Testis (tissue), 3 donors: ENCODE measurements around the gene TUBGCP5. TPM values are rescaled to one million over a fixed set of nuclear protein-coding genes. Genes with fewer than 3 reads are reported as not detected.

ENCODE experiments used
- DNase-seq: peaks from one replicate; pipeline ENCODE4 v3.0.0-alpha.2; 2019
- H3K27ac ChIP-seq, 2 donors: fragments of 200-600 bp; sonication (generic); one replicate each; pipeline ENCODE4 v1.5.1; 2019
- H3K27me3 ChIP-seq: fragments of 200-600 bp; sonication (generic); one replicate; pipeline ENCODE4 v1.5.1; 2019
- H3K36me3 ChIP-seq: fragments of 200-600 bp; sonication (generic); one replicate; pipeline ENCODE4 v1.5.1; 2017; ENCODE audit warnings: low read depth; ENCODE audit errors: missing control alignments
- H3K4me1 ChIP-seq: fragments of 200-600 bp; sonication (generic); one replicate; pipeline ENCODE4 v1.5.1; 2019
- H3K4me3 ChIP-seq, 2 donors: fragments of 200-600 bp; sonication (generic); one replicate each; pipeline ENCODE4 v1.5.1; 2017 to 2019
- H3K9me3 ChIP-seq: fragments of 200-600 bp; sonication (generic); one replicate; pipeline ENCODE4 v1.5.1; 2017
- POLR2A ChIP-seq: fragments of 450-650 bp; IDR thresholded peaks from one replicate; pipeline ENCODE4 v1.6.1; 2017; ENCODE audit warnings: antibody characterized with exemption, mild to moderate bottlenecking, moderate library complexity
- WGBS, 2 donors: methylation state at CpG; one replicate each; pipeline ENCODE4 v1.1.5; 2018; 5-methylcytosine and 5-hydroxymethylcytosine counted together
- intact Hi-C: fragments of 100-400 bp; cut with DNase I; formaldehyde crosslinking; loops from one replicate; pipeline ENCODE4 v1.15.1; 2023; ENCODE audit warnings: low total_unique reads
- polyA plus RNA-seq: library from polyadenylated mRNA; stranded (reverse); fragments of 350-450 nt; fragmentation: Illumina TruSeq; extraction: RNeasy Lipid Tissue Mini Kit (QIAGEN cat#74804); gene quantifications from one replicate; pipeline ENCODE4 v1.2.3, GENCODE V29; 2014; ENCODE audit warnings: low read depth, low replicate concordance; ENCODE audit not compliant: insufficient read depth
- total RNA-seq, 2 donors: library from RNA; depleted of rRNA; stranded (reverse); fragments of >200 nt; gene quantifications; one replicate each; pipeline ENCODE4 v1.2.3, GENCODE V29; 2016
- TF ChIP-seq, protein P1 (sequence below), 3 experiments: fragments of 450-650 bp in 2 of 3; fragments of 200-600 bp in 1 of 3; sonication (generic) in 1 of 3; IDR thresholded peaks; one replicate each; pipeline ENCODE4 v1.5.1; 2016 to 2019; ENCODE audit warnings: antibody characterized with exemption in 3 of 3, mild to moderate bottlenecking in 2 of 3, moderate library complexity in 1 of 3

TUBGCP5 gene
- total and polyA plus RNA-seq, 3 donors from 2014 or later, result 28.6 to 55.1 (median 45.8) TPM

GRCh38 chr15:22968366-22968765, 71.0 kb downstream of the TUBGCP5 start:
- TF ChIP-seq POLR2A, result no peak
- TF ChIP-seq, protein P1, sequence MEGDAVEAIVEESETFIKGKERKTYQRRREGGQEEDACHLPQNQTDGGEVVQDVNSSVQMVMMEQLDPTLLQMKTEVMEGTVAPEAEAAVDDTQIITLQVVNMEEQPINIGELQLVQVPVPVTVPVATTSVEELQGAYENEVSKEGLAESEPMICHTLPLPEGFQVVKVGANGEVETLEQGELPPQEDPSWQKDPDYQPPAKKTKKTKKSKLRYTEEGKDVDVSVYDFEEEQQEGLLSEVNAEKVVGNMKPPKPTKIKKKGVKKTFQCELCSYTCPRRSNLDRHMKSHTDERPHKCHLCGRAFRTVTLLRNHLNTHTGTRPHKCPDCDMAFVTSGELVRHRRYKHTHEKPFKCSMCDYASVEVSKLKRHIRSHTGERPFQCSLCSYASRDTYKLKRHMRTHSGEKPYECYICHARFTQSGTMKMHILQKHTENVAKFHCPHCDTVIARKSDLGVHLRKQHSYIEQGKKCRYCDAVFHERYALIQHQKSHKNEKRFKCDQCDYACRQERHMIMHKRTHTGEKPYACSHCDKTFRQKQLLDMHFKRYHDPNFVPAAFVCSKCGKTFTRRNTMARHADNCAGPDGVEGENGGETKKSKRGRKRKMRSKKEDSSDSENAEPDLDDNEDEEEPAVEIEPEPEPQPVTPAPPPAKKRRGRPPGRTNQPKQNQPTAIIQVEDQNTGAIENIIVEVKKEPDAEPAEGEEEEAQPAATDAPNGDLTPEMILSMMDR (IDR thresholded peaks at IDR 0.05), result no peak
- Histone ChIP-seq H3K9me3 (no peaks in the 10 kb centered on the region), H3K36me3 (no peaks in the 10 kb centered on the region), H3K4me3 (no peak overlapping the region), H3K27ac (no peak overlapping the region), H3K4me1 (peaks cover 10% of the 10 kb centered on the region), H3K27me3 (no peaks in the 10 kb centered on the region)
- no peak for DNase-seq
- WGBS, 2 donors, result 54 to 68% methylated on average over 5 of the region's 5 CpGs
- intact Hi-C loops, result no loop called here

- no peaks in the 10 kb centered on the region for H3K27me3 ChIP-seq
- 93 to 95% methylated on average over 11 to 15 of the region's 15 CpGs for WGBS, 2 donors
- H3K4me3 ChIP-seq, result no peak overlapping the region
- peaks cover 10% of the 10 kb centered on the region for H3K4me1 ChIP-seq
- H3K36me3 ChIP-seq, result no peaks in the 10 kb centered on the region
- H3K9me3 ChIP-seq, result no peaks in the 10 kb centered on the region
- TF ChIP-seq, protein P1 (IDR thresholded peaks at IDR 0.05), result no peak
- no peak for TF ChIP-seq POLR2A
- DNase-seq, result no peak
- intact Hi-C loops, result no loop called here
- H3K27ac ChIP-seq, result no peak overlapping the region
Observed at GRCh38 chr15:22967084-22967770, 72.1 kb downstream of the TUBGCP5 start.

DNA sequence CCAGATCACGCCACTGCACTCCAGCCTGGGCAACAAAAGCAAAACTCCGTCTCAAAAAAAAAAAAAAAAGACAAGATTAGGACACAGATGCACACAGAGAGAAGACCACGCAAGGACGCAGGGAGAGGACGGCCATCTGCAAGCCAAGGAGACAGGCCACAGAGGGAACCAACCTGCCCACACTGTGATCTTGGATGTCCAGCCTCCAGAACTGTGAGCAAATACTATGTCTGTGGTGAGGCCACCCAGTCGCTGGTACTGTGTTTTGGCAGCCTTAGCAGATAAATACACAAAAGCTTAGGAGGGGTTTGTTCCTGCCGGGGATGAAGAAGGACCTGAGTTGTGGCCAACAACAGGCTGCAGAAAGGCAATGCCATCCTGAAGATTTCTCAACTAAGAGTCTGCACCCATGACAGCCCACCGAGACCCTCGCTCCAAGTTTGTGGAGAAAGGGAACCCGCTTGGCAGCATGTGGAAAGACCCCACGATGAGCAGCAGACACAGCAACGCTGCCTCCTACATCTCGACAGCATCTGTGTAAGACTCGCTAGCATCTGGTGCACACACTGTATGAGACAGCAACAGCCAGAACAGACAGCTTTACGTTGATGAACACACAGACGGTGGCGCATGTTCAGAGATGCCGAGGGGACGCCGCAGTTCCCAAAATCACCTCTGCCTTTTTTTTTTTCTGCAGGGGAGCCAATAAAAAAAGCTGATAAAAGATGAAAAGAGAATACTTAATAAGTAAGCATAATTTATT, 72.9 kb downstream of the TUBGCP5 start:
- Histone ChIP-seq H3K27ac (no peak overlapping the region), H3K4me3 (no peak overlapping the region), H3K27me3 (no peaks in the 10 kb centered on the region), H3K9me3 (no peaks in the 10 kb centered on the region), H3K4me1 (peaks cover 17% of the 10 kb centered on the region), H3K36me3 (no peaks in the 10 kb centered on the region)
- WGBS, 2 donors, result 85 to 87% methylated on average over 18 to 20 of the region's 20 CpGs
- intact Hi-C loops, result no loop called here
- TF ChIP-seq, protein P1 (IDR thresholded peaks at IDR 0.05), result no peak
- no peak for TF ChIP-seq POLR2A
- no peak for DNase-seq

GRCh38 chr15:22963641-22964040, 75.7 kb downstream of the TUBGCP5 start:
- H3K27me3 ChIP-seq, result no peaks in the 10 kb centered on the region
- no peaks in the 10 kb centered on the region for H3K9me3 ChIP-seq
- 77 to 78% methylated on average over 12 of the region's 12 CpGs for WGBS, 2 donors
- no peak overlapping the region for H3K4me3 ChIP-seq
- H3K27ac ChIP-seq, result peak overlapping the region in 1 of 2 donors; percentile 61
- no peaks in the 10 kb centered on the region for H3K36me3 ChIP-seq
- H3K4me1 ChIP-seq, result peaks cover 30% of the 10 kb centered on the region
- TF ChIP-seq, protein P1 (IDR thresholded peaks at IDR 0.05), result no peak
- TF ChIP-seq POLR2A, result no peak
- no peak for DNase-seq
- intact Hi-C loops, result no loop called here
